Panc1 (cell line): ENCODE measurements around the gene TMEM129. TPM values are rescaled to one million over a fixed set of nuclear protein-coding genes. Genes with fewer than 3 reads are reported as not detected.

ENCODE experiments used
- ATAC-seq: fragments of 200-7000 bp; cut with Tn5 transposase; 2 replicates; pipeline ENCODE4 v1.9.1; 2020; ENCODE audit warnings: mild to moderate bottlenecking, moderate library complexity
- BruUV-seq: library from RNA; stranded (reverse); fragments of 400-500 nt; replicated peaks from 2 replicates; lab custom pipeline; 2021; lab: Mats Ljungman, UMichigan
- CTCF ChIA-PET: fragments of 300-600 bp; sonication (Branson Sonifier 250); formaldehyde crosslinking; loops from one replicate; lab custom pipeline; 2022; ENCODE audit warnings: antibody characterized with exemption; lab: Charles Lee
- POLR2A ChIA-PET: fragments of 300-600 bp; sonication (Branson Sonifier 250); formaldehyde crosslinking; loops from one replicate; lab custom pipeline; 2022; ENCODE audit warnings: antibody characterized with exemption; lab: Charles Lee
- DNase-seq: peaks from one replicate; pipeline ENCODE4 v3.0.0-alpha.2; 2010; ENCODE audit warnings: low read depth, low spot score
- H3K27ac ChIP-seq: 2 replicates; pipeline ENCODE4 v1.5.1; 2011; ENCODE audit warnings: mild to moderate bottlenecking, low read length, inconsistent platforms
- H3K27me3 ChIP-seq: fragments of 200-500 bp; sonication (Bioruptor generic); 2 replicates; pipeline ENCODE4 v1.6.0; 2014; ENCODE audit warnings: low read length, inconsistent platforms; ENCODE audit not compliant: control insufficient read depth, insufficient read depth
- H3K36me3 ChIP-seq: fragments of 200-500 bp; sonication (Bioruptor generic); 2 replicates; pipeline ENCODE4 v1.5.1; 2014; ENCODE audit warnings: inconsistent platforms, mild to moderate bottlenecking, low read length, moderate library complexity; ENCODE audit not compliant: control insufficient read depth, insufficient read depth
- H3K4me1 ChIP-seq: 2 replicates; pipeline ENCODE4 v1.5.1; 2011; ENCODE audit warnings: inconsistent platforms, mild to moderate bottlenecking, low read length, moderate library complexity; ENCODE audit not compliant: control insufficient read depth, insufficient read depth
- H3K4me3 ChIP-seq, 2 experiments: 2 replicates each; pipeline ENCODE4 v1.5.1; 2011 to 2012; ENCODE audit warnings: low read depth in 2 of 2, low read length in 2 of 2, mild to moderate bottlenecking in 2 of 2, inconsistent platforms in 1 of 2, moderate library complexity in 1 of 2
- H3K9me3 ChIP-seq: fragments of 200-500 bp; sonication (Bioruptor generic); 2 replicates; pipeline ENCODE4 v1.5.1; 2014; ENCODE audit warnings: low read depth, mild to moderate bottlenecking, inconsistent platforms, low read length, moderate library complexity; ENCODE audit not compliant: control insufficient read depth, insufficient read depth
- POLR2AphosphoS5 ChIP-seq: IDR thresholded peaks from 2 replicates; pipeline ENCODE4 v1.6.1; 2012; ENCODE audit warnings: mild to moderate bottlenecking, low read depth, low read length, moderate library complexity
- SIN3A ChIP-seq: IDR thresholded peaks from 2 replicates; pipeline ENCODE4 v1.6.1; 2012; ENCODE audit warnings: low read depth, mild to moderate bottlenecking, low read length, moderate library complexity, borderline replicate concordance; ENCODE audit not compliant: insufficient read depth
- TCF7L2 ChIP-seq: IDR thresholded peaks from 2 replicates; pipeline ENCODE4 v1.6.1; 2011; ENCODE audit warnings: mild to moderate bottlenecking, low read depth, low read length, inconsistent platforms
- in situ Hi-C: cut with HindIII; loops from 2 replicates; pipeline ENCODE4 v1.10.0; 2016; ENCODE audit warnings: low sequenced_read_pairs, low pct_unique_long_range_greater_than_20kb
- intact Hi-C: fragments of 100-400 bp; cut with micrococcal nuclease; formaldehyde crosslinking; loops from one replicate; pipeline ENCODE4 v1.10.0; 2022; ENCODE audit not compliant: unreplicated experiment
- total RNA-seq: library from RNA; stranded (reverse); gene quantifications from one replicate; pipeline ENCODE4 v1.2.1, GENCODE V29; 2021; ENCODE audit not compliant: unreplicated experiment
- TF ChIP-seq, protein P1 (sequence below), 2 experiments: IDR thresholded peaks; 2 replicates each; pipeline ENCODE4 v1.6.1; 2011 to 2012; ENCODE audit warnings: low read depth in 2 of 2, control low read depth in 1 of 2, low read length in 1 of 2, mild to moderate bottlenecking in 1 of 2, moderate library complexity in 1 of 2; ENCODE audit not compliant: insufficient read depth in 1 of 2
- TF ChIP-seq, protein P2 (sequence below): fragments of 450-650 bp; IDR thresholded peaks from 2 replicates; pipeline ENCODE4 v1.5.1; 2017; ENCODE audit warnings: mild to moderate bottlenecking

Gene TMEM129
- total RNA-seq, 1 experiment from 2014 or later = 32.6 TPM

GRCh38 chr4:1730532-1731135 lies 9.5 kb upstream of the TMEM129 start:
- H3K27me3 ChIP-seq = no peaks in the 10 kb centered on the region
- no peak for DNase-seq
- TF ChIP-seq, protein P1, sequence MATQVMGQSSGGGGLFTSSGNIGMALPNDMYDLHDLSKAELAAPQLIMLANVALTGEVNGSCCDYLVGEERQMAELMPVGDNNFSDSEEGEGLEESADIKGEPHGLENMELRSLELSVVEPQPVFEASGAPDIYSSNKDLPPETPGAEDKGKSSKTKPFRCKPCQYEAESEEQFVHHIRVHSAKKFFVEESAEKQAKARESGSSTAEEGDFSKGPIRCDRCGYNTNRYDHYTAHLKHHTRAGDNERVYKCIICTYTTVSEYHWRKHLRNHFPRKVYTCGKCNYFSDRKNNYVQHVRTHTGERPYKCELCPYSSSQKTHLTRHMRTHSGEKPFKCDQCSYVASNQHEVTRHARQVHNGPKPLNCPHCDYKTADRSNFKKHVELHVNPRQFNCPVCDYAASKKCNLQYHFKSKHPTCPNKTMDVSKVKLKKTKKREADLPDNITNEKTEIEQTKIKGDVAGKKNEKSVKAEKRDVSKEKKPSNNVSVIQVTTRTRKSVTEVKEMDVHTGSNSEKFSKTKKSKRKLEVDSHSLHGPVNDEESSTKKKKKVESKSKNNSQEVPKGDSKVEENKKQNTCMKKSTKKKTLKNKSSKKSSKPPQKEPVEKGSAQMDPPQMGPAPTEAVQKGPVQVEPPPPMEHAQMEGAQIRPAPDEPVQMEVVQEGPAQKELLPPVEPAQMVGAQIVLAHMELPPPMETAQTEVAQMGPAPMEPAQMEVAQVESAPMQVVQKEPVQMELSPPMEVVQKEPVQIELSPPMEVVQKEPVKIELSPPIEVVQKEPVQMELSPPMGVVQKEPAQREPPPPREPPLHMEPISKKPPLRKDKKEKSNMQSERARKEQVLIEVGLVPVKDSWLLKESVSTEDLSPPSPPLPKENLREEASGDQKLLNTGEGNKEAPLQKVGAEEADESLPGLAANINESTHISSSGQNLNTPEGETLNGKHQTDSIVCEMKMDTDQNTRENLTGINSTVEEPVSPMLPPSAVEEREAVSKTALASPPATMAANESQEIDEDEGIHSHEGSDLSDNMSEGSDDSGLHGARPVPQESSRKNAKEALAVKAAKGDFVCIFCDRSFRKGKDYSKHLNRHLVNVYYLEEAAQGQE (IDR thresholded peaks at IDR 0.05; ENCODE audit: insufficient read depth in 1 of 2, low read depth in 2 of 2, low read length in 1 of 2) = no peak
- TF ChIP-seq SIN3A (no peak), TCF7L2 (no peak), POLR2AphosphoS5 (no peak)
- TF ChIP-seq, protein P2, sequence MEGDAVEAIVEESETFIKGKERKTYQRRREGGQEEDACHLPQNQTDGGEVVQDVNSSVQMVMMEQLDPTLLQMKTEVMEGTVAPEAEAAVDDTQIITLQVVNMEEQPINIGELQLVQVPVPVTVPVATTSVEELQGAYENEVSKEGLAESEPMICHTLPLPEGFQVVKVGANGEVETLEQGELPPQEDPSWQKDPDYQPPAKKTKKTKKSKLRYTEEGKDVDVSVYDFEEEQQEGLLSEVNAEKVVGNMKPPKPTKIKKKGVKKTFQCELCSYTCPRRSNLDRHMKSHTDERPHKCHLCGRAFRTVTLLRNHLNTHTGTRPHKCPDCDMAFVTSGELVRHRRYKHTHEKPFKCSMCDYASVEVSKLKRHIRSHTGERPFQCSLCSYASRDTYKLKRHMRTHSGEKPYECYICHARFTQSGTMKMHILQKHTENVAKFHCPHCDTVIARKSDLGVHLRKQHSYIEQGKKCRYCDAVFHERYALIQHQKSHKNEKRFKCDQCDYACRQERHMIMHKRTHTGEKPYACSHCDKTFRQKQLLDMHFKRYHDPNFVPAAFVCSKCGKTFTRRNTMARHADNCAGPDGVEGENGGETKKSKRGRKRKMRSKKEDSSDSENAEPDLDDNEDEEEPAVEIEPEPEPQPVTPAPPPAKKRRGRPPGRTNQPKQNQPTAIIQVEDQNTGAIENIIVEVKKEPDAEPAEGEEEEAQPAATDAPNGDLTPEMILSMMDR = no peak
- in situ Hi-C loops = no loop called here
- H3K27ac ChIP-seq = no peak overlapping the region
- BruUV-seq = no TSS peak
- no peak overlapping the region for H3K4me3 ChIP-seq
- CTCF ChIA-PET = interaction anchor here (0.6 to 1.3 kb wide), 2 partner anchors 16 to 37 kb away, joined by 4 to 13 read pairs; no protein-coding TSS in a partner anchor
- peaks cover 6% of the 10 kb centered on the region; the same call in 1 of the 2 replicates for H3K36me3 ChIP-seq
- POLR2A ChIA-PET = interaction anchor here (0.6 kb wide), 1 partner anchor 74 kb away, joined by 6 read pairs; no protein-coding TSS in a partner anchor
- no peaks in the 10 kb centered on the region for H3K9me3 ChIP-seq
- no peak for ATAC-seq
- intact Hi-C loops = no loop called here
- H3K4me1 ChIP-seq = peaks cover 19% of the 10 kb centered on the region

GRCh38 chr4:1728061-1728980 lies 7.2 kb upstream of the TMEM129 start:
- Histone ChIP-seq H3K27me3 (no peaks in the 10 kb centered on the region), H3K9me3 (no peaks in the 10 kb centered on the region), H3K4me3 (no peak overlapping the region), H3K36me3 (peaks cover 5% of the 10 kb centered on the region; the same call in 1 of the 2 replicates), H3K27ac (peak overlapping the region; percentile 77), H3K4me1 (peaks cover 27% of the 10 kb centered on the region)
- ATAC-seq (no peak), DNase-seq (no peak)
- CTCF ChIA-PET = no interaction called here
- TSS peak; percentile 19 for BruUV-seq
- intact Hi-C loops = no loop called here
- TF ChIP-seq, protein P1 (IDR thresholded peaks at IDR 0.05; ENCODE audit: insufficient read depth in 1 of 2, low read depth in 2 of 2, low read length in 1 of 2) = no peak
- TF ChIP-seq, protein P2 = no peak
- TF ChIP-seq SIN3A (no peak), POLR2AphosphoS5 (no peak), TCF7L2 (no peak)
- in situ Hi-C loops = no loop called here
- POLR2A ChIA-PET = no interaction called here
